Stimulated activated naive CD8-positive, alpha-beta T cell treated with anti-CD3 and anti-CD28 coated beads, Interleukin-15, amount 100 ng/mL, for 72 hours (primary cell): ENCODE measurements around the gene SWAP70.

Experiments used
- ATAC-seq: fragments of 150-1000 bp; cut with Tn5 transposase; 2 replicates; pipeline ENCODE4 v1.10.0; 2021; ENCODE audit warnings: mild to moderate bottlenecking, moderate library complexity
- DNase-seq, 2 donors: peaks; one replicate each; pipeline ENCODE4 v3.0.0; 2021 to 2022
- H3K27ac Mint-ChIP-seq, 2 donors: one replicate each; pipeline ENCODE4 v1.8.0; 2022; ENCODE audit warnings: mild to moderate bottlenecking in 2 of 2, mixed read lengths in 2 of 2, moderate library complexity in 2 of 2
- H3K27me3 Mint-ChIP-seq: one replicate; pipeline ENCODE4 v1.8.0; 2022; ENCODE audit warnings: mixed read lengths
- H3K4me1 Mint-ChIP-seq: one replicate; pipeline ENCODE4 v1.8.0; 2022; ENCODE audit warnings: mild to moderate bottlenecking, mixed read lengths
- H3K4me3 Mint-ChIP-seq, 2 donors: one replicate each; pipeline ENCODE4 v1.8.0; 2022; ENCODE audit warnings: mild to moderate bottlenecking in 2 of 2, mixed read lengths in 2 of 2, moderate library complexity in 1 of 2
- H3K9me3 Mint-ChIP-seq, 2 donors: one replicate each; pipeline ENCODE4 v1.8.0; 2022; ENCODE audit warnings: mixed read lengths in 2 of 2

Gene SWAP70

DNA sequence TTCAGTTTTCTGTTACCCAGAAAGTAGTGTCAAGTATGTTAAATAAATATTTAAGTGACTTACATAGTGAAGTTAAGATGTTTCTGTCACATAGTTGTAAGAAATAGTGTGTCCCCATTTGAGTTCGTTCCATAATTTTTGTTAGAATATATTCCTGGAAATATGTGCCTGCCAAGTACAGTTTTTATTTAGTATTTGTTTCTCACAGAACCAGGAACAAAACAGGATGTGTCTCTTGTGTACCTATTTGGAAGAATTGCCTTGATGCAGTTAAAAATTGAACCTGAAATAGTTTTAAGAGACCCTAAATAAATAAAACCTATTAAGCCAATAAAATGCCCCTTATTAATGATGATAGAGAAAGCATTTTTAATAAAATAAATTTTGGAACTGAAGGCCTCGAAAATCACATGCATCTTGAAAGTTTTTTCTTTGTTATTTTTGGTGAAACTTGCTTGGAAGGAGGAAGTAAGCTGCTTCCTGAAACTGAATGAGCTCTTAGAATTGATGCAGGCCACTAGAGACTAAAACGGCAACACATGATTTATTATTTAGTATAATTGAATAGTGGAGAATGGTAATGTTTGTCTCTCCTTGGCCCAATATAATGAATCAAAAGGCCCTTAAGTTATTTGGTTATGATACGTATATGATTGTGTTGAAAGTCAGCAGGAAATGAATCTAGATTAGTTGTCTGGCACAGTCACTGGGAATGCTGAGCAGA is 55.9 kb downstream of the SWAP70 start:
- no peak overlapping the region for H3K27ac Mint-ChIP-seq
- peaks cover 8 to 11% of the 10 kb centered on the region in 2 donors for H3K9me3 Mint-ChIP-seq
- H3K4me3 Mint-ChIP-seq: no peak overlapping the region
- H3K4me1 Mint-ChIP-seq: peaks cover 20% of the 10 kb centered on the region
- ATAC-seq (no peak), DNase-seq (no peak)
- no peaks in the 10 kb centered on the region for H3K27me3 Mint-ChIP-seq

DNA sequence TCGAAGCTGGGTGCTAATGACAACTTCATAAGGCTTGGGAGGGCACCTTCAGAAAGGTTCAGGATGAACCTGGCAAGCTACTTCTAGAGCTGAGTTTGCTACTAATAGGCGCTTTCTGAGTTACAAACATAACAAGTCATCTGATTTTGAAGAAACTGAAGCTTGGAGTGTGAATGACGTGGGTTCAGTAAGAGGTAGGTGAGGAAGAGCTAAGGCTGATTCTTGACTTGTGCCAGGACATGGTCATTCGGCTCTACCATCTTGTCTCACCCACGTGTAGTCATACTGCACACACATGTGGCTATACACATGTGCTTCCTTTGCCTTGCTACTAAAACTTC is 56.4 kb downstream of the SWAP70 start:
- Mint-ChIP-seq H3K9me3 (peaks cover 8 to 11% of the 10 kb centered on the region in 2 donors), H3K4me3 (no peak overlapping the region), H3K4me1 (peaks cover 20% of the 10 kb centered on the region), H3K27me3 (no peaks in the 10 kb centered on the region), H3K27ac (peak overlapping the region in 1 of 2 donors; percentile 77)
- ATAC-seq: no peak
- DNase-seq: no peak

DNA sequence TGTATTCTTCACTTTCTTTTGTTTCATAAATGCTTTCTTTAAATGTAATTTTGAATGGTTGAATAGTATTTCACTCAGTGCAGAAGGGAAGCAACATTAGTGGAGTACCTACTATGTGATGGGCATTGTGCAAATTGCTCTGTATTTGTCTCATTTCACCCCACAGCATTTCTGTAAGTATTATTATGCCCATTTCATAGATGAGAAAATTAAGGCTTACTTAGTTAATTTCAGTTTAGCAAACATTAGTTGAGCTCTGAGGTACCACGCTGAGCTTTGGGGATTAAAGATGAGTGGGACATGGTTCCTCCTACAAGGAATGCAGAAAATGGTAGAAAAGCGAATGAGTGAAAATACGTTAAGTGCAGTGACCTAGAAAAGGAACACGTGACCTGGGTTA is 58.1 kb downstream of the SWAP70 start:
- no peak overlapping the region for H3K27ac Mint-ChIP-seq
- peaks cover 3 to 7% of the 10 kb centered on the region in 2 donors for H3K9me3 Mint-ChIP-seq
- no peaks in the 10 kb centered on the region for H3K27me3 Mint-ChIP-seq
- ATAC-seq (no peak), DNase-seq (no peak)
- no peak overlapping the region for H3K4me3 Mint-ChIP-seq
- peaks cover 12% of the 10 kb centered on the region for H3K4me1 Mint-ChIP-seq

DNA sequence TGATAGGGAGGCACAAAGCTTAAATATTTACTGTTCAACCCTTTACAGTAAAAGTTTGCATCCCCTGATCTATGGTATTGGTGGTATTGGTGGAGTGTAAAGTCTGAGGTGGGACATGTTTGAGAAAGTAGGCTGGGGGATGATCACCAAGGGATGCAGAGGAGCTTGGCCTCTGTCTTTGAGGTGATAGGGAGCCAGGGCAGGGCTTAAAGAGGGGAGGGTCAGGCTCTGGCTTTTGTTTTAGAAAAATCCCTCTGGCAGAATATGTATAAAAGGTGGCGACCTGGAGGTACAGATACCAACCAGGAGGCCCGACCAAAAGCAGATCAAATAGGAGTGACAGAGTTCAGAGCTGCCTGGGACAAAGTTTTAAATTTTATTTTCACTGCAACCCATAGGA is 59.0 kb downstream of the SWAP70 start:
- no peak for ATAC-seq
- Mint-ChIP-seq H3K27me3 (no peaks in the 10 kb centered on the region), H3K4me1 (peaks cover 7% of the 10 kb centered on the region), H3K9me3 (peaks cover 3 to 7% of the 10 kb centered on the region in 2 donors), H3K27ac (no peak overlapping the region), H3K4me3 (no peak overlapping the region)
- DNase-seq: no peak

DNA sequence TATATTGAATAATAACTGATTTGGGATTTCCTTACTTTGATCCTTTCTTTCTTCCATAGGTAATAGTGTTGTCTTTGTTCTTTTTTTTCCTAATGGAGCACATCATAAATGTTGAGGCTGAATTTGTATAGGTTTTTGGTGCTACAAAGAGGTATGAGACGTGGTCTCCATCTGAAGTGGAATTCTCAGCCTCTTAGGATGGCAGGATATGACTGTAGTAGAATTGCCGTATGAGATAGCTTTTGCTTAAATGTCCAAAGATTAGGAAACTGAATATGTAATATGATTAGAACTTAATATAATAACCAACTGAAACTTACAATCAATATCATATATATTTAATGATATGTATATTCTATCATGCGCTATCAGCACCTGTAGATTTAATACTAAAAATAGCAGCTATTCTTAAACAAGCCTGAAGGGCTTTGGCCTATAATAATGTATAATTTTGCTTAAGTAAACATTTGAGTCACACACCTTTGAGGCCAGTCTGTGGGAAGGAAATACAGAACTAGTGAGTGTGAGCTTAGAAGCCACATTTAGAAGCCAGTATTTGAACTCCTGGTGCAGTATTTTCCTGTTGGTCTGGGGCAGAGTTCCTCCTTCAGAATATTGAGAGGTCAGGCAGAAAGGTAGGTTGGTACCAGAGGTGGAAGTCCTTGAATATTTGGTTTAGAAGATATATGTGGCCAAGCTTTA is 62.6 kb downstream of the SWAP70 start:
- Mint-ChIP-seq H3K4me3 (no peak overlapping the region), H3K4me1 (no peaks in the 10 kb centered on the region), H3K27ac (no peak overlapping the region), H3K27me3 (no peaks in the 10 kb centered on the region), H3K9me3 (no peaks in the 10 kb centered on the region)
- ATAC-seq (no peak), DNase-seq (no peak)

DNA sequence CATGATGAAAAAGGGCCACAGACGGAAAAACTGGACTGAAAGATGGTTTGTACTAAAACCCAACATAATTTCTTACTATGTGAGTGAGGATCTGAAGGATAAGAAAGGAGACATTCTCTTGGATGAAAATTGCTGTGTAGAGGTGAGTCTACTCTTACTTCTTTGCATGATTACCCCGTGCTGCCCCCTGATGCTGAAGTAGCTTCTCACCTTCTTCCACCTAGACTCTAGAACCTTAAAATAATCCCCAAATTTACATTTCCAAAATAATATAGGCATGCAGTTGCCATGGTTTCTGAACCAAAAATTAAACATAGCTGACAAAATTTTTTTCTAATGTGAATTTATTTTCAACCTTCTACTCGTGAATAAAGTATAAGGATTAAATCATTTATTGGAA is 64.2 kb downstream of the SWAP70 start:
- Mint-ChIP-seq H3K27ac (no peak overlapping the region), H3K4me3 (no peak overlapping the region), H3K27me3 (no peaks in the 10 kb centered on the region), H3K9me3 (no peaks in the 10 kb centered on the region), H3K4me1 (no peaks in the 10 kb centered on the region)
- ATAC-seq: no peak
- DNase-seq: no peak

DNA sequence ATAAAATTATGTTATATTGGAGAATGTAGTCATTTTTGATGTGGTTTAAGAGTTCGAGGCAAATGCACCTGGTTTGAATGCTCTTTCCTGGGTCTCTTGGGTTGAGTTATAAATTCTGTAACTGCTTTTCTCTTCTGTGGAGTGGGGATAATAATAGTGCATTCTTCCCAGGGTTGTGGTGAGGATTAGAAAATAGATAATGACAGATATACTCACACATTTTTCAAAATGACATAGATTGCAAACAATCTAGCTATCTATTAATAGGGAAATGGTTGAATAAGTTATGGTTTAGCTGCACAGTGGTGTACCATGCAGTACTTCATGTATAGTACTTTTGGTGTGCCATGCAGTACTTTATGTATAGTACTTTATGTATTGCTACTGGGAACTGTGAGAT is 67.4 kb downstream of the SWAP70 start:
- Mint-ChIP-seq H3K4me1 (no peaks in the 10 kb centered on the region), H3K4me3 (no peak overlapping the region), H3K9me3 (peaks cover 10 to 11% of the 10 kb centered on the region in 2 donors), H3K27ac (no peak overlapping the region), H3K27me3 (no peaks in the 10 kb centered on the region)
- DNase-seq: no peak
- no peak for ATAC-seq

DNA sequence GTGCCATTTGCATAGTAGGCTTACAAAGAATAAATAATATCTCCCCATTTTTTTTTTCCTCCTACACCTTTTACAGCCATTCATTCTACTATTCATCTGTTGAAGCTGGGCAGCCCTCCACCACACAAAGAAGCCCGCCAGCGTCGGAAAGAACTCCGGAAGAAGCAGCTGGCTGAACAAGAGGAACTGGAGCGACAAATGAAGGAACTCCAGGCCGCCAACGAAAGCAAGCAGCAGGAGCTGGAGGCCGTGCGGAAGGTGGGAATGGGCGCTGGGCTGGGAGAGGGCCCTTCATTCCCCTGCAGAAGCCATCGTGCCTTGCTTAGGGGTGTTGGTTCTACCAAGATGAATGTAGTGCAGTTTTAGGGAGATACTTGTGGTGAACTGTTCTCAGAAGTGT is 68.6 kb downstream of the SWAP70 start:
- ATAC-seq (no peak), DNase-seq (no peak)
- H3K4me1 Mint-ChIP-seq: no peaks in the 10 kb centered on the region
- peaks cover 17 to 18% of the 10 kb centered on the region in 2 donors for H3K9me3 Mint-ChIP-seq
- no peak overlapping the region for H3K27ac Mint-ChIP-seq
- no peaks in the 10 kb centered on the region for H3K27me3 Mint-ChIP-seq
- no peak overlapping the region for H3K4me3 Mint-ChIP-seq

DNA sequence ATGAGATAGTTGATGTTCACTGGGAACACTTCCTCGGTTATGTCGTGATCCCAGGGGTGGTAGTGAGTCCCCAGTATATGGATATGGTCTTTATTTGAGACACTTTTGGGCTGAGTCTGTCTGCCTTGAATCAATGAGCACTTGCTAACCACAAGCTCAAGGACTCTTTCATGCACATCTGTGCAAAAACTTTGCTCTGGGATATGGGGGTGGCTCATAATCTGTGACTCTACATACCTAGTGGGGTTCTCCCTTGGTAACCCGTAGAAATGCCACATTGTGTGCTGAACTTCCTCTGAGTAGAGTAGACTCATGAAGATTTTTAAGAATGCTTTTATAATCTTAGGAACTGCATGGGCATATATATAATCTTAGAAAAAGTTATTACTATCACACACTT is 69.3 kb downstream of the SWAP70 start:
- ATAC-seq (no peak), DNase-seq (no peak)
- H3K4me1 Mint-ChIP-seq: no peaks in the 10 kb centered on the region
- H3K4me3 Mint-ChIP-seq: no peak overlapping the region
- no peaks in the 10 kb centered on the region for H3K27me3 Mint-ChIP-seq
- H3K9me3 Mint-ChIP-seq: peaks cover 17 to 18% of the 10 kb centered on the region in 2 donors
- H3K27ac Mint-ChIP-seq: no peak overlapping the region

DNA sequence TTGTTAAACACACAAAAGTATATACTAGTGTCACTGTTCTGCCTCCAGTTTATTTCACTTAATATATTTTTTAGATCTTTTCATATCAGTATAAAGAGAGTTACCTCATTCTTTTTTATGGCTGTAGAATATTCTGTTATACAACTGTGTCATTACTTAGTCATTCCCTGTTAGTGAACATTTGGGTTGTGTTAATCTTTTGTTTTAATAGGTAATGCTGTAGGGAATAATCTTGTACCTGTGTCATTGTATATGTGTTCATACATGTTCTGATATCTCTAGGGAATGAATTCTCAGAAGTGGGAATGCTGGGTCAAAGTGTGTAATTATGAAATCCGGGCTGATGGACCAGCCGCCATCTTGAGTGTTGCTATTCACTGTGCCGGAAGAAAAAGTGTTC is 71.4 kb downstream of the SWAP70 start:
- H3K27ac Mint-ChIP-seq: no peak overlapping the region
- H3K4me3 Mint-ChIP-seq: no peak overlapping the region
- peaks cover 17 to 18% of the 10 kb centered on the region in 2 donors for H3K9me3 Mint-ChIP-seq
- no peaks in the 10 kb centered on the region for H3K27me3 Mint-ChIP-seq
- no peaks in the 10 kb centered on the region for H3K4me1 Mint-ChIP-seq
- no peak for ATAC-seq
- DNase-seq: no peak

DNA sequence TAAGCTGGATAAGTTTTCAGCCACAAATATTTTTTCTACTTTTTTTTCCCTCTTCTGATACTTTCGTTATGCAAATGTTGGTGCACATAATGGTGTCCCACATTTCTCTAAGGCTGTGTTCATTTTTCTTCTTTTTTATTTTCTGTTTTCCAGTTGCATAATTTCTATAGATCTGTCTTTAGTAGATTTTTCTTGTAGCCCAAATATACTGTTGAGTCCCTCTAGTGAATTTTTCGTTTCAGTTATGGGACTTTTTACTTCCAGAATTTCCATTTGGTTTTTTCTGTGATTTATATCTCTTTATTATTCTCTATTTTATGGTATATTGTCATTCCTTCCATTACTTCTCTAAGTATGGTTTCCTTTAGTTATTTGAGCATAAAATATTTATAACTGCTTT is 72.0 kb downstream of the SWAP70 start:
- no peaks in the 10 kb centered on the region for H3K27me3 Mint-ChIP-seq
- no peak overlapping the region for H3K27ac Mint-ChIP-seq
- peaks cover 17 to 18% of the 10 kb centered on the region in 2 donors for H3K9me3 Mint-ChIP-seq
- ATAC-seq: no peak
- no peaks in the 10 kb centered on the region for H3K4me1 Mint-ChIP-seq
- H3K4me3 Mint-ChIP-seq: no peak overlapping the region
- no peak for DNase-seq

DNA sequence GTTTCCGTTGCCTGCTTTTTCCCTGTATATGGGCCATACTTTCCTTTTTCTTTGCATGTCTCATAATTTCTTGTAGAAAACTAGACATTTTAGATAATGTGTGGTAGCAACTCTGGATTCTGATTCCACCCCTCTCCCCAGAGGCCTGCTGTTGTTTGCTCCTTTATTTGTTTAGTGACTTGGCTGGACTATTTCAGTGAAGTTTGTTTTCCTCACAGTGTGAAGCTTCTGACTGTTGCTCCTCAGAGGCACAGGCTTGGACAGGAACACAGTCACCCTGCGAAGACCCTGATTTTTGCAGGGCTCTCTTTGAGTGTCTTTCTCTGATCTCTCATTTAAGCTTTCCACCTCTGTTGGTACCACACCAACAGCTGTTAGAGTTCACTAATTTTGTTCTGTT is 72.5 kb downstream of the SWAP70 start:
- H3K4me1 Mint-ChIP-seq: no peaks in the 10 kb centered on the region
- DNase-seq (no peak), ATAC-seq (no peak)
- H3K4me3 Mint-ChIP-seq: no peak overlapping the region
- no peak overlapping the region for H3K27ac Mint-ChIP-seq
- peaks cover 17 to 18% of the 10 kb centered on the region in 2 donors for H3K9me3 Mint-ChIP-seq
- H3K27me3 Mint-ChIP-seq: no peaks in the 10 kb centered on the region

DNA sequence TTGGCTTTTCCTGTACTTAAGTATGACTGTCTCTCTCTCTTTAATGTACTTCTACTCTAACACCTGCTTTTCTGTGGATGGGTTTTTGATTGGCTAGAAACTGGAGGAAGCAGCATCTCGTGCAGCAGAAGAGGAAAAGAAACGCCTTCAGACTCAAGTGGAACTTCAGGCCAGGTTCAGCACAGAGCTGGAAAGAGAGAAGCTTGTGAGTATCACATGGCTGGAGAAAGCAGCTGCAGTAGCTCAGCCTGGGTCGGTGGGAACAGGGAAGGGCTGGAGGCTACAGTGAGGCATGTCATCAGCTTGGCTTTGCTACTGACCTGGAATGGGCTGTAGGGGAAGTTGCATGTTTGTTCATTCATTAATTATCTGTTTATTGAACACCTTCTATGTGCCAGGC is 74.2 kb downstream of the SWAP70 start:
- Mint-ChIP-seq H3K4me3 (no peak overlapping the region), H3K27me3 (no peaks in the 10 kb centered on the region), H3K27ac (peak overlapping the region in 1 of 2 donors; percentile 66), H3K4me1 (no peaks in the 10 kb centered on the region), H3K9me3 (peaks cover 17 to 18% of the 10 kb centered on the region in 2 donors)
- ATAC-seq (no peak), DNase-seq (no peak)

DNA sequence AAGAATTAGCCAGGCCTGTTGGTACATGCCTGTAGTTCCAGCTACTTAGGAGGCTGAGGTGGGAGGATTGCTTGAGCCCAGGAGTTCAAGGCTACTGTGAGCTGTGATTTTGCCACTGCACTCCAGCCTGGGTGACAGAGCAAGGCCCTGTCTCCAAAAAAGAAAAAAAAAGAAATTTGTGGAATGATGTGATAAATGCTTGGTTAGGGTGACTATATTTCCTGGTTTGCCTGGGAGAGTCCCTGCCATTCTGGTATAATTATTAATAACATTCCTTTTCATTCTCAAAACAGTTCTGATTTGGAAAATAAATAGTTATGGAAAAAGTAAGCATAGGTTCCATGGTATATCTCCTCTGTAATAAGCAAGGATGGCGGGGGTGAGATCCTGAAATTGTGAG is 74.8 kb downstream of the SWAP70 start:
- DNase-seq: no peak
- no peak overlapping the region for H3K4me3 Mint-ChIP-seq
- peaks cover 17 to 18% of the 10 kb centered on the region in 2 donors for H3K9me3 Mint-ChIP-seq
- ATAC-seq: no peak
- no peaks in the 10 kb centered on the region for H3K27me3 Mint-ChIP-seq
- no peak overlapping the region for H3K27ac Mint-ChIP-seq
- no peaks in the 10 kb centered on the region for H3K4me1 Mint-ChIP-seq

DNA sequence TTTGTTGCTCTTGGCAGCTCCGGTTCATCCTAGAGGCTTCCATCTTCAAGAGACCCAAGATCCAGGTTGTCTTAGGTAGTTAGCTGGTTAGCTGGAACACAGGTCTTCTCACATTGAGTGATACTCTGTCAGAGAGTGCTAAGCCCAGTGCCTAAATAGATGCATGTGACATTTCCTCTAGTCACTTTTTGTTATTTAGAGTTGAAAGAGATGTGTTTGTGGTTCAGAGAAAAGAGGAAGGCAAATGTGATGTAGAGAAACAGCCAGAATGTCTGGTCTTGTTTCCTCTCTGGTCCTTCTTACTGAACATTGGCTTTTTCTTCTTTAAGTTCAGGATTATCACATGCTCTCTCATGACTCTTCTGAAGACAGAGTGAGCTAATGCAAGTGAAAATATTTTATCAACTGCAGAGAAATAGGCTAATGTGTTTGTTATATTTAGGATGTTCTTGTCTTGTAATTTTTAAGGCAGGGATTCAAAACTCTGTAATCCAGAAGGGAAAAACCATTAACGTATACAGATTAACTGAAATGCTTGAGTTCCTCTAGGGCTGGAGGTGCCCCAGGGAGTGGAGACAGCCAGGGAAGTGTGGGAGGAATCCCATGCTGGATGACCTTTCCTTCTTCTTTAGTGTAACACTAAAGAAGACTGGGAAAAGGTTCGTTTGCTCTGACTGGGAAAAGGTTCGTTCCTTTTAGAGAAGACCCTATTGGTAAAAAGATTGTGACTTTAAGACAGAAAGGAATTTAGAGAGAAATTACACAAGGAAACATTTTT is 75.4 kb downstream of the SWAP70 start:
- Mint-ChIP-seq H3K27ac (no peak overlapping the region), H3K4me1 (no peaks in the 10 kb centered on the region), H3K4me3 (no peak overlapping the region), H3K9me3 (peaks cover 17 to 18% of the 10 kb centered on the region in 2 donors), H3K27me3 (no peaks in the 10 kb centered on the region)
- ATAC-seq (no peak), DNase-seq (no peak)
